MM.1S (cell line): ENCODE data around the gene SLC13A5.

Experiments used
- EZH2 ChIP-seq: fragments of 300-600 bp; sonication (generic); optimal IDR thresholded peaks from 2 replicates; pipeline ENCODE3; 2017; ENCODE audit warnings: low read depth, mild to moderate bottlenecking, antibody characterized with exemption, low read length, mixed read lengths
- TF ChIP-seq, protein P1 (sequence below): fragments of 300-600 bp; sonication (generic); IDR thresholded peaks from 2 replicates; pipeline ENCODE4 v1.5.1; 2016; ENCODE audit warnings: antibody characterized with exemption, low read length, mixed read lengths

- TF ChIP-seq, protein P1, sequence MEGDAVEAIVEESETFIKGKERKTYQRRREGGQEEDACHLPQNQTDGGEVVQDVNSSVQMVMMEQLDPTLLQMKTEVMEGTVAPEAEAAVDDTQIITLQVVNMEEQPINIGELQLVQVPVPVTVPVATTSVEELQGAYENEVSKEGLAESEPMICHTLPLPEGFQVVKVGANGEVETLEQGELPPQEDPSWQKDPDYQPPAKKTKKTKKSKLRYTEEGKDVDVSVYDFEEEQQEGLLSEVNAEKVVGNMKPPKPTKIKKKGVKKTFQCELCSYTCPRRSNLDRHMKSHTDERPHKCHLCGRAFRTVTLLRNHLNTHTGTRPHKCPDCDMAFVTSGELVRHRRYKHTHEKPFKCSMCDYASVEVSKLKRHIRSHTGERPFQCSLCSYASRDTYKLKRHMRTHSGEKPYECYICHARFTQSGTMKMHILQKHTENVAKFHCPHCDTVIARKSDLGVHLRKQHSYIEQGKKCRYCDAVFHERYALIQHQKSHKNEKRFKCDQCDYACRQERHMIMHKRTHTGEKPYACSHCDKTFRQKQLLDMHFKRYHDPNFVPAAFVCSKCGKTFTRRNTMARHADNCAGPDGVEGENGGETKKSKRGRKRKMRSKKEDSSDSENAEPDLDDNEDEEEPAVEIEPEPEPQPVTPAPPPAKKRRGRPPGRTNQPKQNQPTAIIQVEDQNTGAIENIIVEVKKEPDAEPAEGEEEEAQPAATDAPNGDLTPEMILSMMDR: no peak
- TF ChIP-seq EZH2: no peak
Observed at GRCh38 chr17:6757747-6758146, 44.6 kb upstream of the SLC13A5 start.
